HG03025 (cell line): Measurements from ENCODE around the gene CAMTA1.
"Not testable (repeated sequence)": the region's sequence is repeated elsewhere in the genome, so short reads cannot be mapped to it uniquely, and the experiment has no call there.

Experiments
- ATAC-seq: cut with Tn5 transposase; IDR thresholded peaks from one replicate; pipeline ENCODE4 v1.9.1; 2021; ENCODE audit warnings: mild to moderate bottlenecking, moderate library complexity; ENCODE audit not compliant: unreplicated experiment, low FRiP score

Gene CAMTA1

GRCh38 chr1:7373251-7373650 is 588.0 kb downstream of the CAMTA1 start:
- ATAC-seq: no peak

GRCh38 chr1:7373876-7374562 is 588.8 kb downstream of the CAMTA1 start:
- ATAC-seq: no peak

- no peak for ATAC-seq
Observed at GRCh38 chr1:7374563-7375160, 589.4 kb downstream of the CAMTA1 start.

GRCh38 chr1:7375329-7375728 is 590.1 kb downstream of the CAMTA1 start:
- ATAC-seq: no peak

GRCh38 chr1:7375781-7376660 is 590.8 kb downstream of the CAMTA1 start:
- ATAC-seq: no peak

GRCh38 chr1:7376676-7377075 is 591.4 kb downstream of the CAMTA1 start:
- no peak for ATAC-seq

- no peak for ATAC-seq
Observed at GRCh38 chr1:7378346-7379130, 593.3 kb downstream of the CAMTA1 start.

GRCh38 chr1:7379441-7379971 is 594.3 kb downstream of the CAMTA1 start:
- ATAC-seq: no peak

GRCh38 chr1:7380068-7380467 is 594.8 kb downstream of the CAMTA1 start:
- ATAC-seq: not testable (repeated sequence)

GRCh38 chr1:7380712-7381111 is 595.5 kb downstream of the CAMTA1 start:
- ATAC-seq: no peak

- ATAC-seq: not testable (repeated sequence)
Observed at GRCh38 chr1:7381729-7382128, 596.5 kb downstream of the CAMTA1 start.

GRCh38 chr1:7382971-7383370 is 597.7 kb downstream of the CAMTA1 start:
- ATAC-seq: no peak

- ATAC-seq: no peak
Observed at GRCh38 chr1:7383671-7384520, 598.6 kb downstream of the CAMTA1 start.

- no peak for ATAC-seq
Observed at GRCh38 chr1:7384679-7385078, 599.4 kb downstream of the CAMTA1 start.

GRCh38 chr1:7385471-7386225 is 600.4 kb downstream of the CAMTA1 start:
- no peak for ATAC-seq

GRCh38 chr1:7386226-7387052 is 601.2 kb downstream of the CAMTA1 start:
- ATAC-seq: no peak

- ATAC-seq: no peak
Observed at GRCh38 chr1:7387053-7387927, 602.0 kb downstream of the CAMTA1 start.
